GM19193 (cell line): Measurements from ENCODE around the gene NID2.

Experiments
- POLR2A ChIP-seq: IDR thresholded peaks from 4 replicates; pipeline ENCODE4 v1.6.1; 2011; ENCODE audit not compliant: insufficient read depth, insufficient read length; ENCODE audit errors: extremely low read depth

The NID2 gene

GRCh38 chr14:52064174-52064573 lies 4.7 kb downstream of the NID2 start:
- no peak for TF ChIP-seq POLR2A

DNA sequence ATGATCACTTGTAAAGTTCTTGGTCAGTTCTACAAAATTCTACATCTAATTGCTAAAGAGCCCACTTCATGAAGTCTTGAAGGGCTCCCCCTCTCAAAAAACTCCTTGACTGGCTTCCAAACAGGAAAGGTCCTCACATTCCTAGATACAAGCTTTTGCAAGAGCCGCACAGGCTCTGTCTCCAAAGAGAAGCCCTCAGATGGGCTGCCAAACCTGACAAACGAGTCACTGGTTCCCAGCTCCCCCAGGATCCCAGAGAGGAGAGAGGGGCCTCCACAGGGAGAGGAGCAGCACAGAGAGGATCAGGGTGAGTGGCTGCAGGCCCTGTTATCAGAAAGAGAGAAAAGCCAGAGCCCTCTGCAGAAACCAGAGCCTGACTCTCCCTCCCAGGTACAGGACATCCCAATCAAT lies 5.8 kb downstream of the NID2 start:
- no peak for TF ChIP-seq POLR2A

GRCh38 chr14:52061890-52062289 lies 7.0 kb downstream of the NID2 start:
- no peak for TF ChIP-seq POLR2A

DNA sequence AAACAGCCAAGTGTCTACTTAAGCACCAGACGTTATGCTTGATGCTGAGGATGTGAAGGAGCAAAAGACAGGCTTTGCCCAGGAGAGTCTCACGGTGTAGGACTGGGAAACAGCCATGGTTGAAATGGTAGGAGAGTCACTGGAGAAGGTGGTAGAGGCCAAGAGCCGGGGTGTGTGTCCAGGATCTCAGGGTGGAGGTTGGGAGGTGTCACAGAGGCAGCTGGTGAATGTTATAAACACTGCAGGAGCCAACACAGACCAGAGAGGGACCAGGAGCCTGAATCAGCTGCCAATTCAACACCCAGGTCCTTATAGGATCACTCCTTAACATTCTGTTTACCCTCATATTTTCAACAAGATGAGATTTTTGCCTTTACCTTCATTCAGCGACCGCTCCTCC lies 7.5 kb downstream of the NID2 start:
- no peak for TF ChIP-seq POLR2A

- no peak for TF ChIP-seq POLR2A
Observed at GRCh38 chr14:52060080-52060479, 8.8 kb downstream of the NID2 start.

DNA sequence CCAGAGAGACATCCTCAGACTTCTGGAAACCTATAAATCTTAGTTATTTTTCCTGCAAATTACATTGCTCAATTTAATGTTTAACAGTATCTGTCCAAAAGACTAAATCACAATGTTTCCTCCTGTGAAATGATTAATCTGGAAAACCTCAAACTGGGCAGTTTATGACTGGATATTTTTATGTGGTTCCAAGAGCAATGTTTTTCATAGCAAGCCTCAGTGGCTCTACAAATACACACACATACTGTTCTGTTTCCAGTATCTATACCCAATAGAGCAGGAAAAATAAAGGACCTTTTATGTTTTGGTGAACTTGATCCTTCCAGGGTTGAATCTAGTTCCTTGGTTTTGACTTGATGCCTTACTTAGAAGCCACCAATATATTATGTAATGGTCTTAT lies 9.2 kb downstream of the NID2 start:
- no peak for TF ChIP-seq POLR2A

GRCh38 chr14:52058341-52058740 lies 10.5 kb downstream of the NID2 start:
- TF ChIP-seq POLR2A, result no peak

GRCh38 chr14:52055167-52055566 lies 13.7 kb downstream of the NID2 start:
- TF ChIP-seq POLR2A, result no peak

- no peak for TF ChIP-seq POLR2A
Observed at GRCh38 chr14:52054678-52055077, 14.2 kb downstream of the NID2 start.

DNA sequence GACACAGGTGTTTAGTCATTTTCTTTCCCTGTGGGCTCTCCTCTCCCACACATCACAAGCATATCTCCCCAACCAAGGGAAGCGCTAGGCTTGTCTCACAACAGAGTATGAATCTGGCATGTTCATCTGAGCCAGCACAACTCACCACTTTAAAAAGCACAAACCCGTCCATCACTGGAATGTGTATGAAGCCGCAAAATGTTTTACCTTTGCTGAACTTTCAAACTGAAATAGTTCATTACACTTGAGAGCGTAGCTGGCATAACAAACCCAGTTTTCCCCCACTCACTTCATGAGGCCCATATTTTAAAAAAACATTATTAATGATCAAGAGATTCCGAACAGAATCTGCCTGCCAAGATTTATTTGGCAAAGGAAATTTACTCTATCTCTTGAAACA lies 15.8 kb downstream of the NID2 start:
- no peak for TF ChIP-seq POLR2A

- no peak for TF ChIP-seq POLR2A
Observed at GRCh38 chr14:52052288-52052943, 16.4 kb downstream of the NID2 start.

DNA sequence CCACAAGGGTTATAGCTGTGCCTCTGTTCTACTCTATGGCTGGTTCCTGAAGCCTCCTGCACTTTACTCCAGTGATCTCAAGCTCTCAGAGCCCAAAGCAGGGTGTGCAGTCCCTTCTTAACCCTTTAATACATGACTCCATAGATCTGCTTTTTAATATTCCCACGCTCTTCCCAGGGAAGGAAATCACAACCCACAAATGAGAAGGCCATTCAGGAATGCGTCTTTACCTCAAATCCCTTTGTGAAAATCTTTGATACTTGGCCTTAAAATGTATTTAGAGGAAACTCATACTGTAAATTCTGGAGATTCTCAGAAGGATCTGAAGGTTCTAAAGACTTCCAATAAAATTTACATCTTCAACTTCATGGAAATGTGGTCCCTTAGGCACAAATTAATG lies 17.0 kb downstream of the NID2 start:
- TF ChIP-seq POLR2A, result no peak

GRCh38 chr14:52051251-52051650 lies 17.6 kb downstream of the NID2 start:
- no peak for TF ChIP-seq POLR2A

DNA sequence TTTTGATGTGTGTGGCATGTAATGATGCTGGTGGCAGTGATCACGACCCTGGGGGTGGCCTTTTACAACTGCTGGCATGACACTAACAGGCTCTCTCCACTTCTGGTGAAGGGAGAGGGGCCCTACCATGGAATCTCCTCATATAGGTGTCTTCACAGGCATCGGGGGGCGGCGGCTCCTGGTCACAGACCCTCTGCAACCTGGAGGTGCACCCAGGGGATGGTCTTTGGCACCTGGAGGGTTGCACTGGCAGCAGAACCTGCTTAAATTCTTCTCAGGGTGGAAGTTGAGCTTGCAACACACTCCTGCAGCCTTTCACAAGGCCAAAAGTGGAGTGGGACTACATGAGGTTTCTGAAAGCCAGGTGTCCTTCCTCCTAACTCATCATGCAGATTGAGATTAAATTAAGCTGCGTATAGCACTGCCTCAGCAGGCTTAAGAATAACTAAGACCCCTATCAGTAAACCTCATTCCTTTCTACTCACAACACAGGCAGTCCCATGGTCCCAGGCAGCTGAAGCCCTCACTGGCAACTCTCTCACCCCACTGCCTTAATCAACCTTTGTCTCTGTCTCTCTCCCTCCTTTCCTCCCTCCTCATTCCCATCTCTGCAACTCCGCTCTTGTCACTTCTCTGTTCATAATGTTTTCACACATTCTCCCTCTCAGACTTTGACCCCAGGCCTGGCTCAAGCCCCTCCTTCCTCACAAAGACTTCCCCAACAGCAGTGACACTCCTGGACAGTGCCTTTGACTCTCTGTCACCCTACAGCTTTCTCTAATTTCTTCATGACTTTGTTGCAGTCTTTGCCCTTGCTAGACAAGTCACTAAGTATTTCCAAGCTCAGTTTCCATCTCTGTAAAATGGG lies 18.9 kb downstream of the NID2 start:
- TF ChIP-seq POLR2A, result no peak

DNA sequence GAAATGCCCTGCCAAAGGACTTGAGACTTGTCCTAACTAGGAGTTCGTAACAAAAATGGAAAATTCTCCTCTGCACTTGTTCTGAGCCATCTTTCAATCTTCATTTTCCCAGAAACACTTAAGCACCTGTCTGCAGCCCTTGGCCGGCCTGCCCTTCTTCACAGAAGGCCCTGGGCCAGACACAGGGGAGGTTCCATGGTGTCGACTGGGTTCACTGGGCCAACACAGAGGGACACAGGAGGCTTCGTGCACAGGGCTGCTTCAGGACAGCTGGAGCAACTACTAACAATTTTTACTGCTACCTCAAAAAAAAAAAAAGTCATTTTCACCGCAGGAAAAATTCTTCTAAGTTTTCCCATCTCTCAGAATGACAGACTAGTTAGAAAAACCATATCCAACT lies 19.6 kb downstream of the NID2 start:
- no peak for TF ChIP-seq POLR2A

GRCh38 chr14:52048641-52049204 lies 20.1 kb downstream of the NID2 start:
- TF ChIP-seq POLR2A, result no peak
